HepG2 (cell line): Measurements from ENCODE around the gene LRRC8E. TPM values are rescaled to one million over a fixed set of nuclear protein-coding genes. Genes with fewer than 3 reads are reported as not detected.

Experiments used
- ATAC-seq: fragments of 200-7000 bp; cut with Tn5 transposase; 3 replicates; pipeline ENCODE4 v1.9.1; 2020; ENCODE audit warnings: mild to moderate bottlenecking, moderate library complexity
- BruUV-seq: library from RNA; stranded (reverse); fragments of 400-500 nt; replicated peaks from 2 replicates; lab custom pipeline; 2021; lab: Mats Ljungman, UMichigan
- CTCF ChIA-PET: fragments of 300-600 bp; formaldehyde crosslinking; extraction: SDS; loops from one replicate; lab custom pipeline; 2021; ENCODE audit warnings: low total read pairs, inconsistent platforms, low intra/inter-chr PET ratio; lab: Yijun Ruan, JAX
- POLR2A ChIA-PET: fragments of 350-600 bp; sonication (Branson Sonifier 250); formaldehyde crosslinking; loops from one replicate; lab custom pipeline; 2020; ENCODE audit warnings: antibody characterized with exemption, inconsistent platforms; lab: Yijun Ruan, JAX
- DNase-seq: peaks from one replicate; pipeline ENCODE4 v3.0.0-alpha.2; 2015; ENCODE audit warnings: low spot score
- FAIRE-seq: peaks from 3 replicates; lab custom pipeline; 2011; peaks lifted over from hg19 to GRCh38; lab: Jason Lieb, UNC
- H2AFZ ChIP-seq: one replicate; pipeline ENCODE4 v1.6.1; 2011; ENCODE audit warnings: low read length, inconsistent platforms
- H3K27ac ChIP-seq: fragments of 300-600 bp; 3 replicates; pipeline ENCODE4 v1.8.0; 2011; ENCODE audit warnings: mixed run types, mild to moderate bottlenecking, mixed read lengths, low read length, inconsistent platforms; ENCODE audit not compliant: insufficient read depth; ENCODE audit errors: extremely low read length
- H3K27me3 ChIP-seq, 2 experiments: fragments of 200-600 bp in 1 of 2; 2 replicates in 1 of 2; 3 replicates in 1 of 2; pipeline versions ENCODE4 v1.6.0 to v1.8.0; 2011; ENCODE audit warnings: low read length in 2 of 2, mild to moderate bottlenecking in 2 of 2, moderate library complexity in 2 of 2, inconsistent platforms in 1 of 2; ENCODE audit not compliant: insufficient read depth in 2 of 2, control insufficient read depth in 1 of 2
- H3K36me3 ChIP-seq, 2 experiments: fragments of 200-600 bp in 1 of 2; replicated peaks in 1 of 2; 2 replicates in 1 of 2; 3 replicates in 1 of 2; pipeline versions ENCODE4 v1.5.1 to v1.8.0; 2011; ENCODE audit warnings: low read length in 2 of 2, inconsistent platforms in 1 of 2; ENCODE audit not compliant: insufficient read depth in 2 of 2, control insufficient read depth in 1 of 2
- H3K4me1 ChIP-seq: 2 replicates; pipeline ENCODE4 v1.5.1; 2012; ENCODE audit warnings: low read length, inconsistent platforms; ENCODE audit not compliant: insufficient read depth
- H3K4me2 ChIP-seq: 2 replicates; pipeline ENCODE4 v1.6.0; 2011; ENCODE audit warnings: low read depth, low read length, inconsistent platforms
- H3K4me3 ChIP-seq, 3 experiments: fragments of 200-600 bp in 1 of 3; sonication (generic), shearing (Covaris generic) in 1 of 3; replicated peaks in 1 of 3; 2 replicates each; pipeline ENCODE4 v1.5.1; 2011 to 2016; ENCODE audit warnings: low read length in 3 of 3, inconsistent platforms in 2 of 3, low read depth in 2 of 3, mild to moderate bottlenecking in 2 of 3, control low read depth in 1 of 3, mixed read lengths in 1 of 3; ENCODE audit not compliant: insufficient read depth in 1 of 3
- H3K79me2 ChIP-seq: one replicate; pipeline ENCODE4 v1.6.1; 2011; ENCODE audit warnings: low read length, inconsistent platforms; ENCODE audit not compliant: insufficient read depth
- H3K9ac ChIP-seq: 2 replicates; pipeline ENCODE4 v1.6.0; 2011; ENCODE audit warnings: mild to moderate bottlenecking, low read depth, low read length, inconsistent platforms; ENCODE audit not compliant: insufficient read depth
- H3K9me3 ChIP-seq: 2 replicates; pipeline ENCODE4 v1.5.1; 2012; ENCODE audit warnings: mild to moderate bottlenecking, low read length
- H4K20me1 ChIP-seq: 2 replicates; pipeline ENCODE4 v1.6.0; 2011; ENCODE audit warnings: inconsistent platforms, mild to moderate bottlenecking, low read length, moderate library complexity; ENCODE audit not compliant: insufficient read depth
- AGO1 ChIP-seq: fragments of 200-400 bp; formaldehyde crosslinking; IDR thresholded peaks from 2 replicates; pipeline ENCODE4 v1.6.1; 2017; ENCODE audit warnings: mild to moderate bottlenecking, low read depth, low read length, moderate library complexity; ENCODE audit not compliant: poor library complexity, severe bottlenecking
- FOSL2 ChIP-seq: sonication (generic); formaldehyde crosslinking; IDR thresholded peaks from 2 replicates; pipeline ENCODE4 v1.4.0; 2020; ENCODE audit warnings: missing genetic modification reagents
- GTF3A ChIP-seq: sonication (generic); formaldehyde crosslinking; conservative IDR thresholded peaks from 2 replicates; pipeline ENCODE4 v1.4.0; 2020; ENCODE audit warnings: mild to moderate bottlenecking, missing genetic modification reagents
- HNF4A ChIP-seq: sonication (generic); formaldehyde crosslinking; IDR thresholded peaks from 2 replicates; pipeline ENCODE4 v1.4.0; 2020; ENCODE audit warnings: missing genetic modification reagents
- HNRNPL ChIP-seq: fragments of 200-400 bp; formaldehyde crosslinking; IDR thresholded peaks from 2 replicates; pipeline ENCODE4 v1.6.1; 2017; ENCODE audit warnings: mild to moderate bottlenecking, low read depth, low read length
- NR2F1 ChIP-seq, 2 experiments: fragments of 450-650 bp in 1 of 2; formaldehyde crosslinking in 1 of 2; IDR thresholded peaks; 2 replicates each; pipeline versions ENCODE4 v1.5.0 to v1.6.1; 2016 to 2020; ENCODE audit warnings: mild to moderate bottlenecking in 1 of 2, missing compliant biosample characterization in 1 of 2, missing genetic modification reagents in 1 of 2, moderate library complexity in 1 of 2
- PCBP2 ChIP-seq: fragments of 200-400 bp; formaldehyde crosslinking; optimal IDR thresholded peaks from 2 replicates; pipeline ENCODE3; 2018; ENCODE audit warnings: low read length, low read depth; ENCODE audit not compliant: poor library complexity, severe bottlenecking
- POGK ChIP-seq: sonication (generic); formaldehyde crosslinking; conservative IDR thresholded peaks from 2 replicates; pipeline ENCODE4 v1.8.0; 2022; ENCODE audit warnings: mild to moderate bottlenecking, moderate library complexity, missing genetic modification reagents
- RCOR2 ChIP-seq: IDR thresholded peaks from 2 replicates; pipeline ENCODE4 v1.6.1; 2016; ENCODE audit warnings: missing biosample characterization, missing genetic modification reagents
- TEAD3 ChIP-seq: optimal IDR thresholded peaks from 2 replicates; pipeline ENCODE3; 2016; ENCODE audit warnings: borderline replicate concordance
- TFAP4 ChIP-seq: sonication (generic); IDR thresholded peaks from 2 replicates; pipeline ENCODE4 v1.6.1; 2016; ENCODE audit warnings: low read depth, borderline replicate concordance
- ZFP91 ChIP-seq: sonication (generic); formaldehyde crosslinking; IDR thresholded peaks from 2 replicates; pipeline ENCODE4 v1.9.0; 2022; ENCODE audit warnings: missing genetic modification reagents, mild to moderate bottlenecking, borderline replicate concordance
- ZIK1 ChIP-seq: sonication (generic); formaldehyde crosslinking; IDR thresholded peaks from 2 replicates; pipeline ENCODE4 v1.5.0; 2020; ENCODE audit warnings: mild to moderate bottlenecking, low read depth, missing genetic modification reagents, borderline replicate concordance
- ZNF337 ChIP-seq: sonication (generic); formaldehyde crosslinking; IDR thresholded peaks from 2 replicates; pipeline ENCODE4 v1.5.1; 2020; ENCODE audit warnings: missing genetic modification reagents, low read depth, mild to moderate bottlenecking, borderline replicate concordance
- WGBS: methylation state at CpG from one replicate; pipeline ENCODE4 v1.1.6; 2017; ENCODE audit warnings: low lambda C conversion rate; 5-methylcytosine and 5-hydroxymethylcytosine counted together
- in situ Hi-C: cut with HindIII; loops from 2 replicates; pipeline ENCODE4 v1.10.0; 2017; ENCODE audit warnings: low pct_unique_long_range_greater_than_20kb; ENCODE audit not compliant: extremely low pct_ligation_motif_present
- intact Hi-C: fragments of 100-400 bp; cut with micrococcal nuclease; formaldehyde crosslinking; loops from one replicate; pipeline ENCODE4 v1.10.0; 2022; ENCODE audit not compliant: unreplicated experiment
- polyA plus RNA-seq, 8 experiments: library from polyadenylated mRNA; depleted of rRNA in 3 of 8; stranded (reverse) in 7 of 8; unstranded in 1 of 8; fragments of >200 nt; fragmentation: Illumina TruSeq in 4 of 8; extraction: Trizol in 4 of 8; gene quantifications; 2 replicates each; pipeline versions ENCODE4 v1.2.1 to v1.2.3, GENCODE V29; 2011 to 2016; ENCODE audit warnings: low read depth in 4 of 8, missing spikeins in 1 of 8, mixed read lengths in 1 of 8; ENCODE audit not compliant: insufficient read depth in 1 of 8
- total RNA-seq, 5 experiments: library from RNA; depleted of rRNA; stranded (reverse); fragments of >200 nt; fragmentation: Illumina TruSeq; extraction: Trizol; gene quantifications; 2 replicates each; pipeline ENCODE4 v1.2.3, GENCODE V29; 2016; ENCODE audit warnings: low read depth in 1 of 5
- TF ChIP-seq, protein P1 (sequence below): IDR thresholded peaks from 2 replicates; pipeline ENCODE4 v1.6.1; 2016; ENCODE audit warnings: low read depth

LRRC8E gene
- total and polyA plus RNA-seq, 2 of the 13 experiments (the other 11 are each of a cell fraction or from before 2014, with no cell fraction given) = 8.0 to 10.3 TPM

GRCh38 chr19:7930765-7931164, 42.5 kb downstream of the LRRC8E start:
- no peak for FAIRE-seq
- Histone ChIP-seq H4K20me1 (no peaks in the 10 kb centered on the region), H3K27me3 (no peaks in the 10 kb centered on the region), H3K27ac (no peak overlapping the region), H3K79me2 (no peaks in the 10 kb centered on the region), H3K4me2 (no peak overlapping the region)
- 87% methylated on average over 7 of the region's 7 CpGs for WGBS
- BruUV-seq = no TSS peak
- TF ChIP-seq, protein P1, sequence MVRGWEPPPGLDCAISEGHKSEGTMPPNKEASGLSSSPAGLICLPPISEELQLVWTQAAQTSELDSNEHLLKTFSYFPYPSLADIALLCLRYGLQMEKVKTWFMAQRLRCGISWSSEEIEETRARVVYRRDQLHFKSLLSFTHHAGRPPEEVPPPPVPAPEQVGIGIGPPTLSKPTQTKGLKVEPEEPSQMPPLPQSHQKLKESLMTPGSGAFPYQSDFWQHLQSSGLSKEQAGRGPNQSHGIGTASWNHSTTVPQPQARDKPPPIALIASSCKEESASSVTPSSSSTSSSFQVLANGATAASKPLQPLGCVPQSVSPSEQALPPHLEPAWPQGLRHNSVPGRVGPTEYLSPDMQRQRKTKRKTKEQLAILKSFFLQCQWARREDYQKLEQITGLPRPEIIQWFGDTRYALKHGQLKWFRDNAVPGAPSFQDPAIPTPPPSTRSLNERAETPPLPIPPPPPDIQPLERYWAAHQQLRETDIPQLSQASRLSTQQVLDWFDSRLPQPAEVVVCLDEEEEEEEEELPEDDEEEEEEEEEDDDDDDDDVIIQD (CRISPR knock-in tag) = no peak
- no peak for TF ChIP-seq AGO1
- no peak for TF ChIP-seq TFAP4
- no peak for TF ChIP-seq ZFP91
- no peak for TF ChIP-seq PCBP2
- TF ChIP-seq HNF4A (CRISPR knock-in tag) = no peak
- no peak for TF ChIP-seq TEAD3 (CRISPR knock-in tag)
- no peak for TF ChIP-seq POGK (CRISPR knock-in tag)
- no peak for TF ChIP-seq RCOR2
- TF ChIP-seq ZNF337 (CRISPR knock-in tag) = no peak
- no peak for TF ChIP-seq HNRNPL
- no peak for TF ChIP-seq GTF3A (CRISPR knock-in tag)
- TF ChIP-seq FOSL2 (CRISPR knock-in tag) = no peak
- no peak for TF ChIP-seq NR2F1 (CRISPR knock-in tag; IDR thresholded peaks at IDR 0.05)
- TF ChIP-seq ZIK1 (CRISPR knock-in tag) = no peak
- TF ChIP-seq, all 625 proteins: peak for 0
- Histone ChIP-seq H3K9ac (no peak overlapping the region), H3K36me3 (peaks cover 34 to 52% of the 10 kb centered on the region in 2 experiments; a peak in 4 of 5 replicates), H3K9me3 (no peaks in the 10 kb centered on the region), H3K4me1 (no peaks in the 10 kb centered on the region), H2AFZ (no peak overlapping the region), H3K4me3 (no peak overlapping the region)
- in situ Hi-C loops (no loop called here), intact Hi-C loops (no loop called here)
- ATAC-seq (no peak), DNase-seq (no peak)
- ChIA-PET CTCF (no interaction called here), POLR2A (interaction anchor here (2.0 to 5.2 kb wide), 3 partner anchors 11 to 27 kb away, joined by 5 to 57 read pairs (median 34); partner anchors contain the start of genes MAP2K7, SNAPC2 and TIMM44)
